ENCODE measurements around the gene WDR33.

The WDR33 gene

GRCh38 chr2:127698553-127699355 is 112.2 kb downstream of the WDR33 start:
- Histone ChIP-seq H3K36me3 (replicated peaks; ENCODE audit: low read depth, low read length) (peaks cover 15% of the 10 kb centered on the region), H3K9ac (ENCODE audit: low read length) (no peak overlapping the region), H3K27me3 (ENCODE audit: low read depth, low read length) (no peaks in the 10 kb centered on the region), H3K9me3 (ENCODE audit: insufficient read depth, low read length) (no peaks in the 10 kb centered on the region), H3K4me1 (ENCODE audit: low read length) (peaks cover 13% of the 10 kb centered on the region), H3K4me2 (ENCODE audit: low read length) (no peak overlapping the region), H2AFZ (ENCODE audit: low read depth, low read length) (no peak overlapping the region), H3K27ac (ENCODE audit: low read length) (no peak overlapping the region), H3K79me2 (ENCODE audit: low read length) (peaks cover 20% of the 10 kb centered on the region), H3K4me3 (ENCODE audit: low read length) (no peak overlapping the region), H4K20me1 (ENCODE audit: insufficient read depth, low read length) (no peaks in the 10 kb centered on the region)
- no peak for TF ChIP-seq CTCF (IDR thresholded peaks at IDR 0.05; ENCODE audit: low read depth, low read length)
- TF ChIP-seq EZH2phosphoT487 (IDR thresholded peaks at IDR 0.05; ENCODE audit: low read depth), result no peak

- TF ChIP-seq CTCF (IDR thresholded peaks at IDR 0.05; ENCODE audit: low read depth, low read length), result no peak
- no peak for TF ChIP-seq EZH2phosphoT487 (IDR thresholded peaks at IDR 0.05; ENCODE audit: low read depth)
- Histone ChIP-seq H3K4me3 (ENCODE audit: low read length) (no peak overlapping the region), H3K36me3 (replicated peaks; ENCODE audit: low read depth, low read length) (peaks cover 6% of the 10 kb centered on the region), H2AFZ (ENCODE audit: low read depth, low read length) (no peak overlapping the region), H3K4me1 (ENCODE audit: low read length) (peaks cover 13% of the 10 kb centered on the region), H3K27me3 (ENCODE audit: low read depth, low read length) (no peaks in the 10 kb centered on the region), H3K27ac (ENCODE audit: low read length) (no peak overlapping the region), H4K20me1 (ENCODE audit: insufficient read depth, low read length) (no peaks in the 10 kb centered on the region), H3K9me3 (ENCODE audit: insufficient read depth, low read length) (no peaks in the 10 kb centered on the region), H3K79me2 (ENCODE audit: low read length) (peaks cover 11% of the 10 kb centered on the region), H3K9ac (ENCODE audit: low read length) (no peak overlapping the region), H3K4me2 (ENCODE audit: low read length) (no peak overlapping the region)
Observed at GRCh38 chr2:127697482-127698180, 113.3 kb downstream of the WDR33 start.

- Histone ChIP-seq H4K20me1 (ENCODE audit: insufficient read depth, low read length) (no peaks in the 10 kb centered on the region), H3K27ac (ENCODE audit: low read length) (no peak overlapping the region), H3K79me2 (ENCODE audit: low read length) (no peaks in the 10 kb centered on the region), H3K9ac (ENCODE audit: low read length) (no peak overlapping the region), H3K36me3 (replicated peaks; ENCODE audit: low read depth, low read length) (no peaks in the 10 kb centered on the region), H3K9me3 (ENCODE audit: insufficient read depth, low read length) (no peaks in the 10 kb centered on the region), H2AFZ (ENCODE audit: low read depth, low read length) (no peak overlapping the region), H3K4me2 (ENCODE audit: low read length) (no peak overlapping the region), H3K4me3 (ENCODE audit: low read length) (no peak overlapping the region), H3K27me3 (ENCODE audit: low read depth, low read length) (no peaks in the 10 kb centered on the region), H3K4me1 (ENCODE audit: low read length) (peaks cover 8% of the 10 kb centered on the region)
- TF ChIP-seq EZH2phosphoT487 (IDR thresholded peaks at IDR 0.05; ENCODE audit: low read depth) (no peak), CTCF (IDR thresholded peaks at IDR 0.05; ENCODE audit: low read depth, low read length) (no peak)
Observed at GRCh38 chr2:127695491-127696472, 115.2 kb downstream of the WDR33 start.

Measured in OCI-LY3 (cell line).